ENCODE results near the gene FAM162A.
"Not testable (repeated sequence)": the region's sequence is repeated elsewhere in the genome, so short reads cannot be mapped to it uniquely, and the experiment has no call there.

The FAM162A gene, protein sequence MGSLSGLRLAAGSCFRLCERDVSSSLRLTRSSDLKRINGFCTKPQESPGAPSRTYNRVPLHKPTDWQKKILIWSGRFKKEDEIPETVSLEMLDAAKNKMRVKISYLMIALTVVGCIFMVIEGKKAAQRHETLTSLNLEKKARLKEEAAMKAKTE
- 33.2 to 34.5 reads per million in 2 donors for total RNA-seq

DNA sequence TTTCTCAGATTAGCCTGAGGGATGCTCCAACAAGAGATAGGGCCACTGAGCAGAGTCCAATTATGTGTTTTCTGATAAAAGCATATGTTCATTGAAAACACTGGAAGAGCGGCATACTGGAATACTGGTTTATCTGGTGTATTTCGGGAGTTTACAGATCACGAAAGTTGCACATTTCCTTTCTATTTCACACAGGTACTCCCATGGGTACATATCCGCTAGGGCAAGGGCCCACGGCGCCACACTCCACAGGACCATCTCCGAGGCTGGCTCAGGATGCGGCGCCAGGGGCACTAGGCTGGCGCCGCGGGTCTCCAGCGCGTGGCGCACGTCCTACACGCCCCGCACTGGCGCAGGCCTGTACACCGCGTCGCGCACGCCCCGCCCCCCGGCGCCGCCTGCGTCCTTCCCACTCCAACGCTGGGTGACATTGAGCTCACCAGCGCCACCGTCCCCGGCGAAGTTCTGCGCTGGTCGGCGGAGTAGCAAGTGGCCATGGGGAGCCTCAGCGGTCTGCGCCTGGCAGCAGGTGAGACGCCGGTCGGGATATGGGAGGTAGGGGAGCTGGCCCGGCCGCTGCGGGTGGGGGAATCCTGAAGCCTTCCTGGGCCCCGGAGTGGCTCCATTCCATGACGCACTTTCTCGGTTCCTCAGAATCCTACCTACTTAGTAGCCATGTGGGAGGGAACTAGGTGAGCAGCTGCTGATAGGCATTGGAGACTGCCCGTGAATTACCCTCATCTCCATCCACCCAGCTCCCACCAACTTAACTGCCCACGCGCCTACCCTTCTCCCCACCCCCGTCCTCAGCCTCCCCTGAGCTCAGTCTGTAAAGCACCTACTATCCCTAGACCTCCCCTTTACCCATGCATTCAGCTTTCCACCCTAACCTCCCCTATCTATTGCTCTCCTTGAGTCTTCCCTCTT, at the start of gene FAM162A:
Gene FAM162A, plus strand, starts transcription at position 412 of the 927 bp plus-strand sequence. Its CDS starts 84 bp downstream, at position 496.
- DNase-seq, result peak; percentile 90

DNA sequence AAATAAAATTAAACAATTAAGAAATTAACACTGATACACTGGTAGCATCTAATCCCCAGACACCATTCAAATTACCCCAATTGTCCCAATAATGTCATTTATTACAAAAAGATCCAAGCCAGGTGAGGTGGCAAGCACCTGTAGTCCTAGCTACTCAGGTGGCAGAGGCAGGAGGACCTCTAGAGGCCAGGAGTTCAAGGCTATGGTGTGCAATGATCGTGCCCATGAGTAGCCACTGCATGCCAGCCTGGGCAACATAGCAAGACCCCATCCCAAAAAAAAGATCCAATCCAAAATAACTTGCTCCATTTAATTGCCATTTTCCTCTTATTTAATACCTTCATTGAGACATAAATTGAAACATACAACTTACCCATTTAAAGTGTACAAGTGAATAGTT, 41.2 kb upstream of the FAM162A start:
- DNase-seq, result no peak

DNA sequence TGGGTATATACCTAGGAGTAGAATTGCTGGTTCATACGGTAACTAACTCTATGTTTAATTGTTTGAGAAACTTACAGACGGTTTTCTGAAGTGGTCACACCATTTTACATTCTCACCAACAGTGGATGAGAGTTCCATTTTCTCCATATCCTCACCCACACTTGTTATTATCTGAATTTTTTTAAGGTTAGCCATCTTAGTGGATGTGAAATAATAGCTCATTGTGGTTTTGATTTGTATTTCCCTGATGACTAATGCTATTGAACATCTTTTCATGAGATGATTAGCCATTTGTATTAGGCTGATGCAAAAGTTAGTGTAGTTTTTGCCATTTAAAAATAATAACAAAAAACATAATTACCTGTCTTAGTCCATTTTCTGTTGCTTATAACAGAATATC, 40.3 kb upstream of the FAM162A start:
- no peak for DNase-seq

DNA sequence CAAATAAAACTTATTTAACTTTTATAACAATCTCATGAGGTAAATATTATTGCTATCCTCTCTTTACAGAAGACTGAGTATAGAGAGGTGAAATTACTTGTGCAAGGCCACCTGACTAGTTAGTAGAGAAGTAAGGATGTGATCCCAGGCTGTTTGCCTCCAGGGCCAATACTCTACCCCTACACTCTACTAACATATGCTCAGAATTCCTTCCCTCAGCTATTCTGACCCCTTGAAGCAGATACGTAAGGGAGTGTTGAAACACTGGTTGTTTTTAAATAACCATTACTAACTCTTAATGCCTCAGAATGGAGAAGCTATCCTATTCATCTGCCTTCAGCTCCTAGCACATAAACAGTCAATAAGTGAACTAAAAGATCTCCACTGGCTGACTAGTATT, 34.8 kb upstream of the FAM162A start:
- DNase-seq, result no peak

DNA sequence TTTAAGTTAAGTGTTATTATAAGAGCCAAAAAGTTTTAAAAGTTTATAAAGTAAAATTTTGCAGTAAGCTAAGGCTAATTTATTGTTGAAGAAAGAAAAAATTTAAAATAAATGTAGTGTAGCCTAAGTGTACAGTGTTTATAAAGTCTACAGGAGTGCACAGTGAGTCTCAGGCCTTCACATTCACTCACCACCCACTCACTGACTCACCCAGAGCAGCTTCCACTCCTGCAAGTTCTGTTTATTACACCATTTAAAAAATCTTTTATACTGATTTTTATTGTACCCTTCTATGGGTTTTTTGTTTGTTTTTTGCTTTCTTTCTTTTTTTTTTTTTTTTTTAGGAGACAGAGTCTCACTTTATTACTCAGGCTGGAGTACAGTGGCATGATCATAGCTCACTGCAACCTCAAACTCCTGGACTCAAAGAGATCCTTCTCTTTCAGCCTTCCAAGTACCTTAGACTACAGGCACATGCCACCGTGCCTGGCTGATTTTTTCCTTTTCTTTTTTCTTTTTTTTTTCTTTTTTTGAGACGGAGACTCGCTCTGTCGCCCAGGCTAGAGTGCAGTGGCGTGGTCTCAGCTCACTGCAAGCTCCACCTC, 33.1 kb upstream of the FAM162A start:
- no peak for DNase-seq

DNA sequence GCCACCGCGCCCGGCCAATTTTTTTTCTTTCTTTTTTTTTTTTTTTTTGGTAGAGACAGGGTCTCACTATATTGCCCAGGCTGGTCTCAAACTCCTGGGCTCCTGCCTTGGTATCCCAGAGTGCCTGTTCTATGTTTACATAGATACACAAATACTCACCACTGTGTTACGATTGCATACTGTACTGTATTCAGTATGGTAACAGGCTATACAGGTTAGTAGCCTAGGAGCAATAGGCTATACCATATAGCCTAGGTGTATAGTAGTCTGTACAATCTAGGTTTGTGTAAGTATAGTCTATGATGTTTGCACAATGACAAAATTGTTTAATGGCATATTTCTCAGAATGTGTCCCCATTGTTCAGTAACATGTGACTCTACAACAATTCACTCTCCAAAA, 32.4 kb upstream of the FAM162A start:
- DNase-seq, result no peak

DNA sequence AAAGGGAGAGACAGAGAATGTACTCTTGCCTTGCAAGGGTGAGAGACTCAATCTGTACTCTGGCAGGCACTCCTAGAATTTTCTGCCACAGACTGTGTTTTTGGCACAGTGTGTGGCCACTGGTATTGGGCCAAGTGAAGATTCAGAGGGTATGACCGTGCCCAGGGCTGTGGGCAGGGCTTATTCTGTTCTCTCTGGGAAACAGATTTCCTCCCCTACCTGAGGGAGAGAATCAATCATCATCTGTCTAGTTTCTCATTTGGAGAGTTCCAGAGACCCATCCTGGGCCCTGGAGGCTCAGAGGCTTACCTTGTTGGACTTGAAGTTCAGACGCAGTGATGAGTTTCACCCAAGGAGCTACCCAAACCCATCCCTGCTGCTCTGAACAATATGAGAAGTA, 30.8 kb upstream of the FAM162A start:
- DNase-seq, result no peak

DNA sequence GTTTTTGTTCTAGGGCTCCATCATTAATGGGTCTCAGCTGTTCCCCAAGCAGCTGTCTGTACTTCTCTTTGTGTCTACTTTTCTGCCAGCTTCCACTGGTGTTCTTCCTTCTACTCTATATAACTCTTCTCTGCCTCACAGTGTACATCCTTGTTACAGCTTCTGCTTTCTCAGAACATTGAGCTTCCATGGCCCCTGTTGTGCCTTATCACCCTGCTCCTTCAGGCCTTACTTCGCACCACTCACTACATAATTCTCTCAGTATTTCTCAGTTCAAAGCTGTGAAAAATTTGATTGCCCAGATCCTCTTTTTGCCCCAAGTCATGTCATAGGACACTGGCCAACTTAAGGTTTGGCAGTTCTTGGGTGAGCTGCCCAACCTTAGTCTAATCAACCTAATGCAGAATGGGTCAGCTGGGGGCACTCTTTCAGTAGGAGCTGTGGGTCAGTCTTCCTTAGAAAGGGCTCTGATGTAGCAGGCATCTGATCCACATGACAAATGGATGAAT, 30.0 kb upstream of the FAM162A start:
- DNase-seq, result no peak

DNA sequence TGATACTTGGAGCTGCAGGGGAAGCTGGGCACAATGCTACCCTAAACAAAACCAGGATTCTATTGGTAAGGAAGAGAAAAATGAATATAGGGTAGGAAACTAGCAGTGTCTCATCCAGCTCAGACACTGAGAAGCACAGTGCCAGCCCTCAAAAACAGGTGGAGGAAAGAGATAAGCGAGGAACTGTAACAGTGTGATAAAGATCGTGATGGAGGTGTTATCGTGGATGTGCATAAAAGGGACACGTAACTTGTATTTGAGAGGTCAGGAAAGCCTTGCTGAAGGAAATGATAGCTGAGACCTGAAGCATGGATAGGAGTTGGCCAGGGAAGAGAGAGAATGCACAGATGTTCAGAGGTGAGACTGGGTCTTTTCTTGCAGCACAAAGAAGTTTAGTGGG, 28.4 kb upstream of the FAM162A start:
- no peak for DNase-seq

DNA sequence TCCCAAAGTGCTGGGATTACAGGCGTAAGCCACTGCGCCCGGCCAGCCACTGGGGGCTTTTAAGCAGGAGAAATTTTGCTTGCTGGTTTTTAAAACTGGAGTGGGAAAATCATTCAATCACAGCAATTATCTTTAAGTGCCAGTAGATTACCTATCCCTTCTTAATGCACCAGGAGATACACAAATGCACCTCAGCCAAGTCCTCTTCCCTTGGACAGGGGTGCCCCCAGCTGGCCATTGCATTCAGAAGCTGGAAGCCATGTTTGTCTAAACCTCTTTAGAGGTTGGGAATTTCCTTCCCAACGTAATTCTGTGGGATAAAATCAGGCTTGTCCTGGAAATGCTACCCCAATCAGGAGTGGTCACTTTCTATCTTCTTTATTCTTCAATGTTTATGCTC, 27.6 kb upstream of the FAM162A start:
- peak; percentile 4 for DNase-seq

DNA sequence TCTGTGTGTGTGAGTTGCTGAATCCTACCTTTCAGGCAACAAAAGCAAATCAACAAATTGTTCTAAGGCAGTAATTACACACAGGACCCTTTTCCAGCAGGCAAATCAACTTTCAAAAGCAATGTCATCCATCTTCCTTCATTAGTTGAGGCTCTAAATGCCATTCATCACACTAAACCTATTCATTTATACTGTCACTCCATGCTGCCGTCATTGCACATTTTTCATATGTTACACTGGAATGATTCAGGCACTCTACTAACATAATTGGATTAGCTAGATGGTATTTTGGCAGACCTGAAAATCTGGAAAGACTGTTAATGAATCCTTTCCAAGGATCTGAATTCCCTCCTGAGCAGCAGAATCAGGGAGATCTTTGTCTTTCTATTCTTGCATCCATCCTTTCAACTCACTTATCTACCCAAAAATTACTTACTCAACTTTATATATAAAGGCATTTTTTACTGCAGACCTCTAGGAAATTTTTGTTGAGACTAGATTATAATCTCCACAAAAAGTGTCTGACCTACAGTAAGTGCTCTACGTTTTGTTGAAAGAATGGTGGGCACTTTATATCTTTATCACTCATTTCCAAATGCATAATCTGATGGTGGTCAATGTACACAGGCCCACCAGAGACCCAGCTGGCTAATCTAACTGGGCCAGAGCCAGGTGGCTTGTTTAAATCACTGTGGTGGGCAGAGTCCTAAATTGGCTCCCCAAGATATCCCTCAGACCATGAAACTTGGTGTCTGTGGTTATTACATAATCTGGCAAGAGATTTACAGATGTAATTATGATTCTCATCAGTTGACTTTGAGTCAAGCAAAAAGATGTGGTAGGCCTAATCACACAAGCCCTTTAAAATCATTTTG, 25.9 kb upstream of the FAM162A start:
- no peak for DNase-seq

DNA sequence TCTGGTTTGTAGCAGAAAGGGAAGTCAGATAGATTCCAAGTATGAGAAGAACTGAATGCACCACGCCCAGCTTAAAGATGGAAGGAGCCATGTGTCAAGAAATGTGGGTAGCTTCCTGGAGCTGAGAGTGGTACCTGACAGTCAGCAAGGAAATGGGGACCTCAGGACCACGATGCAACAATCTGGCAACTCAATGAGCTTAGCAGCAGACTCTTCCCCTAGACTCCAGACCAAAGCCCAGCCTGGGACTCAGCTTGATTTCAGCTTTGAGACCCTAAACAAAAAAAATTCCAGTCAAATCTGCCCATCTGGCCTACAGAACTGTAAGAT, 25.3 kb upstream of the FAM162A start:
- no peak for DNase-seq

DNA sequence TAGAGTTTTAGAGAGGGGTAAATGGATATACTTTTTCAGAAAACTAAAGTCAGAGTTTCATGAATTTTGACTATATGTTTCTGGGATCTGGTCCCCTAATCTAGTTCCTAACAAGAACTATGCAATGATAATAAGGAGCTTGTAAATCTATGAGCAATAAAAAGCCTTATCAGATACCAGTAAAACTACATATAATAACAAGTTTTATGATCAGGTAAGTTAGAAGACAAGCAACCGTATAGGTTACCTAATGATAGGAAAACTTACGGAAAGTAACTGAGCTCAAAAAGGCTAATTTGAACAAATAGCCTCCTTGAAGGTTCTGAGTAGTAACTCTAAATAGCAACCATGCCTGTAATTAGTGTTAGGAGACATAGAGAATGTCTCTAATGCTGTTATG, 22.0 kb upstream of the FAM162A start:
- no peak for DNase-seq

DNA sequence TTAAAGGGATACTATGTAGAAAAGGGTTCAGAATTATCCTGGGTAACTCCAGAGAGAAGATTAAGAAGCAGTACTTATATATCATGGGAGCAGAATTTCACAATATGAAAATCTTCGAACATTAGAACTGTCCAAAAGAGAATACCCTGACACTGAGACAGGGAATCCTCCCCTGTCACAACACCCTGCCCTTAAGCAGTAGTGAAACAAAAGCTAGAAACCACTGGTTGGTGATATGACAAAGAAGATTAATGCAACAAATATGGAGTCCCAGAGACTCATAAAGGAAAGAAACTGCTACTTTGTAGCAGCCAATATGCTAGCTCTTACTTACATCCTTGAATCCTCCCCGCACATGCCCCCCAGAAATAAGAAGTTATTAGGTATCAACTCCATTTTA, 19.5 kb upstream of the FAM162A start:
- no peak for DNase-seq

DNA sequence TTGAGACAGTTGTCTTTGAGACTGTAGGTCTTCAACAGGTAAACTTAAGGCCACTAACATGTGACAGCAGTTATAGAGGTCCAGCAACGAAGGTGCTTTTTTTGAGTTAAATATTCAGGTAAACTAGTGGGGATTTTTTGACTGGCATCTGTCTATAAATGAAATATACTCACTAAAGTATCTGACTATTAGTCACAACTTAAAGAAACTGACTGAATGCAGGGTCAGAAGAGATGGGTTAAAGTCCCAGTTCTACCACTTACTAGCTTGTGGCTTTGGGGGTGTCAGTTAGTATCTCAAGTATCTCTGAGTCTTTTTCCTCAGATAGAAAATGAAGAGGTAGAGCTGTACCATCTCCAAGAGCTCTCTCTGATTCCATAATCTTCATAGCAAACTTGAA, 18.9 kb upstream of the FAM162A start:
- DNase-seq, result no peak

DNA sequence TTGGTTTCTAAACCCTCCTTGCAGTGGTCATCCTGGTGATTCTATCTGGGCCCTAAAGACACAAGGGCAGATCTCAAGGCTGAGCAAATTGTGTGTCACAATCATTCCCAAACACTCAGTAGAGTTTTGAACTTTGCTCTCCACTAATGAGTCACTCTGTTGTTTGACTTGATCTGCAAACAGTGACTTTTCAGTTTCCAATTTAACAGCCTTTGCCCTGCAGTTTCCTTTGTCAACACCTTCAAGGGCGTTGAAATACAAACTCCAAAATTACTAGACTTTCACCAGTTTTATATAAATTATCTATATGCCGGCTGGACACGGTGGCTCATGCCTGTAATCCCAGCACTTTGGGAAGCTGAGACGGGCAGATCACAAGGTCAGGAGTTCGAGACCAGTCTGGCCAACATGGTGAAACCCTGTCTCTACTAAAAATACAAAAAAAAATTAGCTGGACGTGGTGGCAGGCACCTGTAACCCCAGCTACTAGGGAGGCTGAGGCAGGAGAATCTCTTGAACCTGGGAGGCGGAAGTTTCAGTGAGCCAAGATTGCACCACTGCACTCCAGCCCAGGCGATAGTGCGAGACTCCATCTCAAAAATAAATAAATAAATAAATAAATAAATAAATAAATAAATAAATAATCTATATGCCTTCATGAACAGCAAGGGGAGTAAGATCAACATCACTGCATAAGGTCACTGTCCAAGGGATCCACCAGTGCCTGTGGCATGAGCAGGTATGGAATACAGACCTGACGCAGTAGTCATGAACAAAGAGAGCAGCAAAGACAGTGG, 18.2 kb upstream of the FAM162A start:
- DNase-seq, result not testable (repeated sequence)

DNA sequence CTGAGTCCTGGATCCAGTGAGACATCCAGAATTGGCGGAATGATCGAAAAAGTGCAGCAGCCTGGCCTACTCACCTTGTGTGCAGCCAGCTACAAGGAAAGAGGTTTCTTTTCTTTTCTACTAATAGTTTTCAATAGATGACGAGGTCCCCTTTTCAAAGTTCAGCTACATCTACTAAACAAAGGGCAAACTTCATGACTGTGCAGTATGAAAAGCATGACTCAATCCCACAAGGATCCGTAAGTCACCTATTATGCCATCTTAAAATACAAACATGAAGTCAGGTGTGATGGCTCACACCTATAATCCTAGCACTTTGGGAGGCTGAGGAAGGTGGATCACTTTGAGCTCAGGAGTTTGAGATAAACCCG, 17.6 kb upstream of the FAM162A start:
- no peak for DNase-seq

DNA sequence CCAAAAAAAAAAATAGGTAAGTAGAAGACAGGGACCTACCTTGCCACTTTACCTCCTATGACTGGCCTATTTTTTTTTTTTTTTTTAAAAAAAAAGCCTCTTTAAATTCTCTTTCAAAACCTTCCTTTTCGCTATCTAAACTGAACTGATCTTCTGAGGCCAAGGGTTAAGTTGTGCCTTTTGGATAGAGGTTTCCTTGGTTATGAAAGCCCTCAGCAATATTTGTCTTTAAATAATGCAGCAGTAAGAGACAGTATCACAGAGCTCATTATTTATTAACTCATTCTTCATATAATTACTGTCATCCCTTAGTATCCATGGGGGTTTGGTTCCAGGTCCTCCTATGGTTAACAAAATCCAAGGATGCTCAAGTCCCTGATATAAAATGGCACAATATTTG, 9.9 kb upstream of the FAM162A start:
- DNase-seq, result no peak

DNA sequence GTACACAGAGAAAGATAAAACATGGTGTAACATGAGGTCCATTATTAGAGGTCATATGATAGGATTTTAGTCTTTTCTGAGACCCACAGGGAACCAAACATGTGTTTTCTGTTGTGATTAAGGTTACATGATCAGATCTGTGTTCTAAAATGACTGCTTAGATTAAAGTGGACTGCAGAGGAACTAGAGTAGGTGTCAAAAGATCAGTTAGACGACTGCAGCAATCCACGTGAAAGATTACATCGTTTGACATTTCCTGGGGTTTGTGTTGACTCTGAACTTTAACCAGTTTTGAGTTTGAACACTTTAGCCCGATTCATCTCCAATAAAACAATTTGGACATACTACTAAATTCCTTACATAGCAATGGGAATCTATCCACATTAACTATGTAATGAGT, 6.0 kb upstream of the FAM162A start:
- DNase-seq, result no peak

DNA sequence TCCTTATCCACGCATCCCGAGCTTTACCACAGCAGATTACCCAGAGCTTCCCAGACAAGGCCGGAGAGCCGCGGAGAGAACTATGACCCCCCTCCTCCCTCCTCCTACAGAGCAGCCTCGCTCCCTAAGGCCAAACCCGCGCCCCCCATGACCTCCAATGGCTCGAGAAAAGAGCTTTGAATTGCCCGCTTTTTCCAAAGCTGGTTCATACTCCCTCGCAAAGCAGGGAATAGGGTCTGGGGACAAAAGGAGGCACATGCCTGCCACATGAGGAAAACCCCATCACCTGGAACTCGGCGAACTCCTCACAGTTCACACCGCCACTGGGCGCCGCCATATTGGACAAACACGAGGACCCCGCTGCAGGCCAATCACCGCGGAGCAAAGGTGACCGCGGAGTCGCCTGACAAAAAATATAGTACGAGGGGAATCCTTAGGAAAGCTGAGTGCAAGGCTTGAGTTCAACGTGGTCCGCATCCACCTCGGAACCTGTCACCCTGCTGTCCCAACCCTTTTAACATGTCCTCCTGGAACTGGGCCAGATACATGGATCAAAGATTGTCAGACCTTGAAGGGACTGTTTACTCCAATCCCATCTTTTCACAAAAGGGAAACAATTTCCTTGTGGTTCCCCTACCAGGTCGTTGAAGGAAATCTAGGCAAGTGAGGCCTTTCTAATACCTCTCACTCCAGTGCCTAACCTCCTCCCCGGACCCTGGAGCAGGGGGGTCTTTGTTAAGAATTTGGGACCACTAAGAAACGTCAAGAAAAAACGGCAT, 905 bp upstream of the FAM162A start, which contains the start of gene MIX23:
Gene MIX23, minus strand, starts transcription at position 344 of the 779 bp plus-strand sequence. Its CDS starts 7 bp downstream, at position 337.
- DNase-seq, result peak; percentile 76

DNA sequence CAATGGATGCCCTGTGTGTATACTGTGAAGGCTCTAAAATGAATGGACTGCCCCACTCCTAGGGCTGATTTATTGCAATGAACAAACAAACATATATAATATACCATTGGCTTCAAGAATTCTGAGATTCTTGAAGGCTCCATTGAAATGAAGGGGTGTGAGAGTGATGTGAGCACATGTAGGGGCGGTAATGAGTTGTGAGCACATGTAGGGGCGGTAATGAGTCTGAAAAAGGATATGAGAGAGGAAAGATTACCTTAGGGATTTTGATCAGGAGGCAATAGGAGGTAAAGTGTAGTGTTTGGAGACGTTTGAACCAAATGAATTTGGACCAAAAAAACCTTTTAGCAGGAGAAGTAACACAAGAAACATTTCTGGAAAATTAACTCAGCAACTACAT, 3.7 kb downstream of the FAM162A start:
- no peak for DNase-seq

All from T-helper 9 cell (primary cell).